ENCODE data around the gene PRM2. TPM values are rescaled to one million over a fixed set of nuclear protein-coding genes. Genes with fewer than 3 reads are reported as not detected.

PRM2 gene
- total RNA-seq, 1 experiment from 2014 or later = not detected

DNA sequence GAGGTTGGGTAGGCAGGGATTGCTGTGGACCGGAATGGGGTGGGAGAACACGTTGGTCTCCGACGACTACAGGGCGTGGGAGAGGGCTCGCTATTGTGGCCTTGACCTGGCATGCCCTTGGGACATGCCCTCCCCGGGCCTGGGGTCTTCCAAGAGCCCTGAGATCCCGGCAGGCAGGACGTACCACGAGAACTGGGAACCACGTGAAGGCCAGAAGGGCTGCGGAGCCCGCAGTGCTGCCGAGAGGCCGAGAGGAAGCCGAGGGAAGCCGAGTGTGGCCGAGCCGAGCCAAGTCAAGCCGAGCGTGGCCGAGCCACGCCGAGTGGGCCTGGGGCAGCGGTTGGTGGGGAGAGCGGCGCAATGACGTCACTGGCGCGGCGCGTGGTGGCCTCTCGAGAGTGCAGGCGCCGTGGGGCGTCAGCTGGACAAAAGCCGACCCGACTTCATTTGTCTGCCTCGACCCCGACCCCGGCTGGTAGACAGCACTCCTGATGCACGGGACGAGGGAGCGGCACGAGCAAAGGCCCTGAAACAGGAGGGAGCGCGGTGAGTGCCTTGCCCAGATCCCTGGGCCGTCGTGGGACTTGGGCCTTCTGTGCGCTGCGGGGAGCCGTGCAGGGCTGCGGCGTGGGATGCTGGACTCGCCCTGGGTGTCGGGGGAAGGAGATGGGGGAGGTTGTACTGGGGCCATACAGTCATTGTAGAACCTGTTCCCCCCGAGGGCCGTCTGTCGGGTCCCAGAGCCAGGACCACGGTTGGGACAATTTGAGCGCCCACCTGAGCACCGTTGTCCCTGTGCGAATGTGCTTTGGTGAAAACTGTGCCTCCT is 26.8 kb downstream of the PRM2 start:
- H3K4me3 Mint-ChIP-seq (ENCODE audit: unreplicated experiment) = no peak overlapping the region
- no peaks in the 10 kb centered on the region for H3K36me3 ChIP-seq (ENCODE audit: control insufficient read depth, insufficient read depth, low read length)
- H3K27ac Mint-ChIP-seq (ENCODE audit: unreplicated experiment) = no peak overlapping the region
- CTCF ChIA-PET = no interaction called here
- H3K4me1 Mint-ChIP-seq (ENCODE audit: low read depth, unreplicated experiment) = peaks cover 7% of the 10 kb centered on the region
- H3K36me3 Mint-ChIP-seq (ENCODE audit: insufficient read depth, unreplicated experiment) = peaks cover 27% of the 10 kb centered on the region
- no peak overlapping the region for H3K4me3 ChIP-seq (ENCODE audit: low read depth, low read length)
- no peak for DNase-seq
- POLR2A ChIA-PET = no interaction called here
- no peaks in the 10 kb centered on the region for H3K27me3 Mint-ChIP-seq (ENCODE audit: insufficient read depth, unreplicated experiment)
- TF ChIP-seq CTCF (IDR thresholded peaks at IDR 0.05; ENCODE audit: insufficient read depth in 1 of 2, low read depth in 1 of 2, low read length in 1 of 2, severe bottlenecking in 1 of 2, unreplicated experiment in 1 of 2) = no peak
- BruUV-seq (replicated peaks) = no TSS peak
- no peaks in the 10 kb centered on the region for H3K4me1 ChIP-seq
- H3K27me3 ChIP-seq (replicated peaks; ENCODE audit: control insufficient read depth, insufficient read depth, low read length) = no peaks in the 10 kb centered on the region
- intact Hi-C loops (cut with micrococcal nuclease; ENCODE audit: unreplicated experiment) = loop anchor here (10.0 kb wide), 1 partner anchor 145 kb away; no protein-coding TSS in a partner anchor
- no peaks in the 10 kb centered on the region for H3K9me3 Mint-ChIP-seq (ENCODE audit: unreplicated experiment)
- H3K9me3 ChIP-seq = no peaks in the 10 kb centered on the region

DNA sequence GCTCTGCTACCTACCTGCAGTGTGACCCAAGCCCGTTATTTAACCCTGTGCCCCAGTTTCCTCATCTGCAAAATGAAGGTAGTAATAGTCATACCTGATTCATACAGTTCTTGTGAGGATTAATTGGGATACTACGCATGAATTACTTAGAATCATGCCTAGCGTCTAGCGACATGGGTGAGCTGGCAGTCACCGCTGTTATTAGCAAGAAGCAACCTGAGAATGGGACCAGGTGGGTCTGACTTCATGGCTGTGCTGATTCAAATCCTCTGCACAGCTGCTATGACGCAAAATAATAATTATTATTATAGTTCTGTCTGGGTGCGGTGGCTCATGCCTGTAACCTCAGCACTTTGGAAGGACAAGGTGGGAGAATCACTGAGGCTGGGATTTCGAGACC is 28.1 kb downstream of the PRM2 start:
- no TSS peak for BruUV-seq (replicated peaks)
- Mint-ChIP-seq H3K27me3 (ENCODE audit: insufficient read depth, unreplicated experiment) (no peaks in the 10 kb centered on the region), H3K9me3 (ENCODE audit: unreplicated experiment) (no peaks in the 10 kb centered on the region), H3K4me3 (ENCODE audit: unreplicated experiment) (no peak overlapping the region), H3K36me3 (ENCODE audit: insufficient read depth, unreplicated experiment) (peaks cover 21% of the 10 kb centered on the region), H3K27ac (ENCODE audit: unreplicated experiment) (no peak overlapping the region), H3K4me1 (ENCODE audit: low read depth, unreplicated experiment) (peaks cover 6% of the 10 kb centered on the region)
- ChIA-PET POLR2A (no interaction called here), CTCF (no interaction called here)
- TF ChIP-seq CTCF (IDR thresholded peaks at IDR 0.05; ENCODE audit: insufficient read depth in 1 of 2, low read depth in 1 of 2, low read length in 1 of 2, severe bottlenecking in 1 of 2, unreplicated experiment in 1 of 2) = no peak
- intact Hi-C loops (cut with micrococcal nuclease; ENCODE audit: unreplicated experiment) = no loop called here
- no peaks in the 10 kb centered on the region for H3K27me3 ChIP-seq (replicated peaks; ENCODE audit: control insufficient read depth, insufficient read depth, low read length)
- DNase-seq = no peak
- no peaks in the 10 kb centered on the region for H3K4me1 ChIP-seq
- no peak overlapping the region for H3K4me3 ChIP-seq (ENCODE audit: low read depth, low read length)
- H3K36me3 ChIP-seq (ENCODE audit: control insufficient read depth, insufficient read depth, low read length) = no peaks in the 10 kb centered on the region
- no peaks in the 10 kb centered on the region for H3K9me3 ChIP-seq

DNA sequence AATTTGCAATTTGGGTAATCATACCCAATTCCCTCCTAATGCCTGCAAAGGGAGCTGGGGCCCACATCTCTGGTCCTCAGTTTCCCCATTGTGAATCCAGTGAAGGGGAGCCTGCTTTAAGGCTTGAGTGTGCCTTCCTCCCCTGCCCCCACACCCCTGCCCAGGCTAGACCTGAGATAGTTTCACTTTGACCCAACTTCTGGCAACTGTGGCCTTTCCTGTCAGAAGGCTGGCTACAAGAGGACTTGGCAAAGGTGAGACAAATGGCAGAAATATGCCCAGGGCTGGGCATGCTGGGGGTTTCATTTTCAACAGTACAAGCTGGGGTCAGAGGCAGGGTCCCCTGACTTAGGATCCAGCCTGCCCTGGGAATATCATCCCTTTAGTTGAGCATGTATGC is 30.3 kb downstream of the PRM2 start:
- CTCF ChIA-PET = interaction anchor here (0.6 to 0.7 kb wide), 2 partner anchors 40 to 1222 kb away, joined by 3 to 11 read pairs; no protein-coding TSS in a partner anchor
- POLR2A ChIA-PET = no interaction called here
- no TSS peak for BruUV-seq (replicated peaks)

More for the DNA sequence above, 30.3 kb downstream of the PRM2 start:
- H3K27me3 Mint-ChIP-seq (ENCODE audit: insufficient read depth, unreplicated experiment) = no peaks in the 10 kb centered on the region
- H3K4me1 ChIP-seq = no peaks in the 10 kb centered on the region
- no peaks in the 10 kb centered on the region for H3K36me3 ChIP-seq (ENCODE audit: control insufficient read depth, insufficient read depth, low read length)
- DNase-seq = no peak
- H3K36me3 Mint-ChIP-seq (ENCODE audit: insufficient read depth, unreplicated experiment) = peaks cover 15% of the 10 kb centered on the region
- no peaks in the 10 kb centered on the region for H3K9me3 Mint-ChIP-seq (ENCODE audit: unreplicated experiment)
- no peaks in the 10 kb centered on the region for H3K27me3 ChIP-seq (replicated peaks; ENCODE audit: control insufficient read depth, insufficient read depth, low read length)
- intact Hi-C loops (cut with micrococcal nuclease; ENCODE audit: unreplicated experiment) = no loop called here
- H3K4me1 Mint-ChIP-seq (ENCODE audit: low read depth, unreplicated experiment) = no peaks in the 10 kb centered on the region
- H3K9me3 ChIP-seq = no peaks in the 10 kb centered on the region
- TF ChIP-seq CTCF (IDR thresholded peaks at IDR 0.05; ENCODE audit: insufficient read depth in 1 of 2, low read depth in 1 of 2, low read length in 1 of 2, severe bottlenecking in 1 of 2, unreplicated experiment in 1 of 2) = no peak
- no peak overlapping the region for H3K27ac Mint-ChIP-seq (ENCODE audit: unreplicated experiment)
- no peak overlapping the region for H3K4me3 Mint-ChIP-seq (ENCODE audit: unreplicated experiment)
- H3K4me3 ChIP-seq (ENCODE audit: low read depth, low read length) = no peak overlapping the region
